Body of pancreas (tissue), 4 donors: Measurements from ENCODE around the gene C4BPB. TPM values are rescaled to one million over a fixed set of nuclear protein-coding genes. Genes with fewer than 3 reads are reported as not detected.

Experiments
- ATAC-seq: fragments of 150-250 bp; one replicate; pipeline ENCODE4 v1.9.1; 2016
- DNase-seq, 4 donors: peaks; one replicate each; pipeline ENCODE4 v3.0.0-alpha.2; 2019
- H3K27ac ChIP-seq, 4 donors: fragments of 200-600 bp; sonication (generic); 1 replicate in 3 of 4; 2 replicates in 1 of 4; pipeline versions ENCODE4 v1.5.1 to v1.6.1; 2016 to 2019; ENCODE audit warnings: mild to moderate bottlenecking in 1 of 4, mixed read lengths in 1 of 4, moderate library complexity in 1 of 4
- H3K27me3 ChIP-seq, 2 donors: fragments of 200-600 bp; sonication (generic); one replicate each; pipeline ENCODE4 v1.6.0; 2016; ENCODE audit warnings: mild to moderate bottlenecking in 1 of 2
- H3K36me3 ChIP-seq, 2 donors: fragments of 200-600 bp; sonication (generic); replicated peaks in 1 of 2; 2 replicates each; pipeline ENCODE4 v1.5.1; 2016; ENCODE audit warnings: low read depth in 2 of 2; ENCODE audit not compliant: insufficient read depth in 1 of 2
- H3K4me1 ChIP-seq: fragments of 200-600 bp; sonication (generic); one replicate; pipeline ENCODE4 v1.6.0; 2016
- H3K4me3 ChIP-seq, 2 donors: fragments of 200-600 bp; sonication (generic); 1 replicate in 1 of 2; 2 replicates in 1 of 2; pipeline ENCODE4 v1.5.1; 2016 to 2019
- H3K9me3 ChIP-seq, 3 donors: fragments of 200-600 bp; sonication (generic); 1 replicate in 2 of 3; 2 replicates in 1 of 3; pipeline ENCODE4 v1.5.1; 2016
- POLR2A ChIP-seq, 3 donors: fragments of 450-650 bp; IDR thresholded peaks; one replicate each; pipeline ENCODE4 v1.6.1; 2016; ENCODE audit warnings: antibody characterized with exemption in 3 of 3, mild to moderate bottlenecking in 2 of 3
- WGBS, 2 donors: methylation state at CpG; one replicate each; pipeline ENCODE4 v1.1.5; 2017; 5-methylcytosine and 5-hydroxymethylcytosine counted together
- intact Hi-C: fragments of 100-400 bp; cut with DNase I; formaldehyde crosslinking; loops from one replicate; pipeline ENCODE4 v1.15.1; 2023
- total RNA-seq, 2 donors: library from RNA; depleted of rRNA; stranded (reverse); fragments of >200 nt; gene quantifications; one replicate each; pipeline ENCODE4 v1.1.0, GENCODE V29; 2016
- TF ChIP-seq, protein P1 (sequence below), 7 experiments: fragments of 450-650 bp in 4 of 7; fragments of 200-600 bp in 3 of 7; sonication (generic) in 3 of 7; IDR thresholded peaks; one replicate each; pipeline ENCODE4 v1.5.1; 2016 to 2019; ENCODE audit warnings: antibody characterized with exemption in 7 of 7

The C4BPB gene
- total RNA-seq, 2 donors from 2014 or later, result 11.9 TPM; not detected in 1

DNA sequence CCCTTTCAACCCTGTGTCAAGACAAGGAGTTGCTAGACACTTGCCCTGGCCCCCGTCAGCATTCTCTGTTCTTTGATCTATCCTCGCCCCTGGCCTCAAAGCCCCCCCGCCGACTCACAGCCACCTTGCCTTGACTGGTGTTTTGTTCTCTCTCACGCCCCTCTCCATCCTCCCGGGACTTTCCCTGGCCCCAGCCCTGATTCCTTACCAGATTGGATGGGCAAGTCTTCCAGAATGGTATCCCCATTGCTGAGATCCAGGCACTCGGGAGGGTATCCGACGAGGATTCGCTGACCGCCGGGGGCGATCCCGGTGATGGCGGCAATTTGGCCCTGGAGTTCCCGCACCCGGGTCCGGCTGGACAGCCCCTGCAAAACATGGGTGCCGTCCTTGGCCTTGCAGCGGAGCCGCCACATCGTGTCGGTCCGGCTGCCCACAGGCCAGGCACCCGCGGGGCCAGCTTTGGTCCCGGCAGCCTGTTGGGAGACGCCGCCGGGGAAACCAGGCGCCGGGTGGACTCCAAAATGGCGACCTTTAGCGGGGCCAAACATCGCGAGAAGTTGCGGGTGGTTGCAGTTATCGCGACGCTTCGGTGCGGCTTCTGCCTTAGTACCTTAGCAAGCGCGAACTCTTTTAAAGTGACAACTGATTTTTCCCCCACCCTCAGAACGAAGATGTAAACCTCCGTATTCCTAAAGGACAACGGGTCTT is 38.0 kb upstream of the C4BPB start:
- no peaks in the 10 kb centered on the region for H3K36me3 ChIP-seq
- peak overlapping the region; percentile 90 to 98 (median 94) for H3K27ac ChIP-seq
- 0 to 1% methylated on average over 12 to 47 of the region's 47 CpGs for WGBS, 2 donors
- no peaks in the 10 kb centered on the region for H3K9me3 ChIP-seq
- peak overlapping the region; percentile 75 to 93 for H3K4me3 ChIP-seq
- intact Hi-C loops, result no loop called here
- peaks cover 60% of the 10 kb centered on the region for H3K4me1 ChIP-seq
- H3K27me3 ChIP-seq, result no peaks in the 10 kb centered on the region
- DNase-seq (peak; percentile 95 to 96 (median 95)), ATAC-seq (peak; percentile 63)
- TF ChIP-seq, protein P1, sequence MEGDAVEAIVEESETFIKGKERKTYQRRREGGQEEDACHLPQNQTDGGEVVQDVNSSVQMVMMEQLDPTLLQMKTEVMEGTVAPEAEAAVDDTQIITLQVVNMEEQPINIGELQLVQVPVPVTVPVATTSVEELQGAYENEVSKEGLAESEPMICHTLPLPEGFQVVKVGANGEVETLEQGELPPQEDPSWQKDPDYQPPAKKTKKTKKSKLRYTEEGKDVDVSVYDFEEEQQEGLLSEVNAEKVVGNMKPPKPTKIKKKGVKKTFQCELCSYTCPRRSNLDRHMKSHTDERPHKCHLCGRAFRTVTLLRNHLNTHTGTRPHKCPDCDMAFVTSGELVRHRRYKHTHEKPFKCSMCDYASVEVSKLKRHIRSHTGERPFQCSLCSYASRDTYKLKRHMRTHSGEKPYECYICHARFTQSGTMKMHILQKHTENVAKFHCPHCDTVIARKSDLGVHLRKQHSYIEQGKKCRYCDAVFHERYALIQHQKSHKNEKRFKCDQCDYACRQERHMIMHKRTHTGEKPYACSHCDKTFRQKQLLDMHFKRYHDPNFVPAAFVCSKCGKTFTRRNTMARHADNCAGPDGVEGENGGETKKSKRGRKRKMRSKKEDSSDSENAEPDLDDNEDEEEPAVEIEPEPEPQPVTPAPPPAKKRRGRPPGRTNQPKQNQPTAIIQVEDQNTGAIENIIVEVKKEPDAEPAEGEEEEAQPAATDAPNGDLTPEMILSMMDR (IDR thresholded peaks at IDR 0.05), result no peak
- peak in 2 of 3 donors; percentile 61 to 64 for TF ChIP-seq POLR2A (IDR thresholded peaks at IDR 0.05)

DNA sequence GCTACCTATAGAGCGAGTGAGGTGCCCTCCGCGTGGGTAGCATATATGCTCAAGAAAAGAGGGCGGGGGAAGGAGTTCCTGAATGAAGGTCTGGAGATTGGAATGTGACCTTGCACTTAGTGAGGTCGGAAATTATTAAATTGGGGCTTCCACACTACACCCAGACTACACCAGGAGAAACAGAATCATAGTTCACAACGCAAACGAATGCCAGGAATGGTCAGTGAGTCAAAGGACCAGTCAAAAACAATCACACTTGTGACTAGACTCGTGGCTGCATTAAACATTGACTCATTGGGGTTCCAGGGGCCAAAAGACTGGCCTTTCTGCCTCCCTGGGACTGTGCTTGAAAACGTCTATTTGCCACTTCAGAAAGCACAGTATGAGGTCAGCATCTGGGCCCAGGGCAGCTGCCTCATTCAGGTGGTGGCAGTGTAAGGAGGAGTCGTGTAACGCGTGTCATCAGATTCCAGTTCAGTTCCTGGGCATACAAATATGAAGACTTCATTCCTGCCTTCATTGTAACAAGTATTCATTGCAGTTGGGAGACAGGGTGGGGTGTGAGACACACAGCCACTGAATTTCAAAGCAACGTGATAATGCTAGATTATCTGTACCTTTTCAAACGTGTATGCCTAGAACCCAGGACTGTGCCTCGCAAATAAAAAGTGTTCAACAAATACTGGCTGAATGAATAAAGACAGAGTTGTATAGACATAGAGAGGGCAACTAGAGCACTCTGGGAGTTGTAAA is 37.3 kb upstream of the C4BPB start, which contains the start of gene YOD1:
TSS of gene YOD1 (minus strand) at position 18 of the 753 bp plus-strand sequence. CDS start 178 bp downstream, outside the sequence.
- H3K9me3 ChIP-seq, result no peaks in the 10 kb centered on the region
- no peaks in the 10 kb centered on the region for H3K27me3 ChIP-seq
- H3K4me1 ChIP-seq, result peaks cover 55% of the 10 kb centered on the region
- WGBS, 2 donors, result 23 to 30% methylated on average over 15 of the region's 15 CpGs
- ATAC-seq (no peak), DNase-seq (peak in 1 of 4 donors; percentile 34)
- peak within 1 kb of the TSS; percentile 75 to 93 for H3K4me3 ChIP-seq
- no peak for TF ChIP-seq POLR2A (IDR thresholded peaks at IDR 0.05)
- TF ChIP-seq, protein P1 (IDR thresholded peaks at IDR 0.05), result no peak
- no peaks in the 10 kb centered on the region for H3K36me3 ChIP-seq
- intact Hi-C loops, result no loop called here
- peak within 1 kb of the TSS; percentile 90 to 98 (median 94) for H3K27ac ChIP-seq

DNA sequence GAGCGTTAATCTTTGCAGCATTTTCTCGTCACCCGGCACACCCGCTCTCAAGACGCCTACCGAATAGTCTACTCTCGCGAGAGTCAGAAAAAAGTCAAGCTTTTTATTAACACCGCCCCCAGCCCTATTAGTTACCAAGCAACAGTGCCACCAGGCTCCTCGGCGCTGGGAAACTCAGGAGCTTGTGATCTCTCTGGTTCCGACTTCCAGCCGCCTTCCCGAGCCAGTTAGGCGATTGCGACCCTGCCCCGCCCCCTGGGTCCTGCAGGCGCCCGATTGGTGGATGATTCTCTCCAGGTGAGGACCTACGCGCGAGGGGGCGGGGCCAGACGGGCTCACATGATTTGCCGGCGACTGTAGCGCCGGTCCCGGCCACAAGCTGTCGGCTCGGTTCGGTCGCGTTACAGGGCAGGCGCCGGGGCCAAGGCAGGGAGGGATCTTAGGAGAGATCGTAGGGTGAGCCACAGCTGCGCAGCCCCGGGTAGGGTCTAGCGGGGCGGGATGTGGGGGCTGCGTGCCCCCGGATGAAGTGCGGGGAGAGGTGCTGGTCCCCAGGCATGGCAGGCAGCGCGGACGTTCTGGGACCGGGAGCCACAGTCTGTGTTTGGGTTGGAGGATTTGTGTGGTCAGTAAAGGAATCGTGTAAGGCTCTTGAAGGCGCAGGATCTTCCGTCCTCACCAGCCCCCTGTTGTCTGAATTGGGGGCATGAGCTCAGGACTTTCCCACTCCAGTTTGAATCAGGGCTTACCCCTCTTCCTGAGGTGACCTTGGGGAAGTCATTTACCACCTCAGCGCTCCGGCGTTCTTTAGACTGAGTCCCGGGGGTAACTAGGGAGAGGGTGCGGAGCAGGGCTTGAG is 35.5 kb upstream of the C4BPB start, which contains the start of gene PFKFB2:
TSS of gene PFKFB2 (plus strand) at position 365 of the 859 bp plus-strand sequence. CDS start 1,443 bp downstream, outside the sequence.
- DNase-seq, result peak; percentile 100
- Histone ChIP-seq H3K27ac (peak within 1 kb of the TSS; percentile 93 to 98 (median 96)), H3K4me1 (peaks cover 41% of the 10 kb centered on the region), H3K4me3 (peak within 1 kb of the TSS; percentile 14 to 55), H3K36me3 (no peaks in the 10 kb centered on the region), H3K9me3 (no peaks in the 10 kb centered on the region), H3K27me3 (no peaks in the 10 kb centered on the region)
- ATAC-seq, result peak; percentile 93
- TF ChIP-seq, protein P1 (IDR thresholded peaks at IDR 0.05), result peak in 5 of 7 experiments; percentile 23 to 65 (median 53)
- peak; percentile 95 to 98 (median 97) for TF ChIP-seq POLR2A (IDR thresholded peaks at IDR 0.05)
- 0 to 1% methylated on average over 34 to 56 of the region's 56 CpGs for WGBS, 2 donors
- intact Hi-C loops, result no loop called here

DNA sequence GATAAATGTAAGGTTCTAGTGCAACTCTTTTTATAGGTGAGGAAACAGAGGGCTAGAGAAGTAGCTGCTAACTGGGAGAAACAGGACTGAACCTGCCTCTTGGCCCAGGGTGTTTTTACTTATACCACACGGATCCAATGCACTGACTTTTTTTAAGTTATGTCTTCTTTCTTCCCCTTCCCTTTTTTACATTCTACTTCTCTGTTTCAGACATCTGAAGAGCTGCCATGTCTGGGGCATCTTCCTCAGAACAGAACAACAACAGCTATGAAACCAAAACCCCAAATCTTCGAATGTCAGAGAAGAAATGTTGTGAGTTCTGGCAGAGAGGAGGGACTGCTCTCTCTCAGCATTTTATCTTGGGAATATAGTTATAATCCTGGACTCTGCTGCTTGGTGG is 34.2 kb upstream of the C4BPB start:
- TF ChIP-seq POLR2A (IDR thresholded peaks at IDR 0.05), result no peak
- TF ChIP-seq, protein P1 (IDR thresholded peaks at IDR 0.05), result no peak
- H3K36me3 ChIP-seq, result no peaks in the 10 kb centered on the region
- H3K4me3 ChIP-seq, result no peak overlapping the region
- peaks cover 27% of the 10 kb centered on the region for H3K4me1 ChIP-seq
- intact Hi-C loops, result no loop called here
- H3K9me3 ChIP-seq, result no peaks in the 10 kb centered on the region
- no peak for ATAC-seq
- no peak for DNase-seq
- no peaks in the 10 kb centered on the region for H3K27me3 ChIP-seq
- 59 to 71% methylated on average over 2 of the region's 2 CpGs for WGBS, 2 donors
- peak overlapping the region in 1 of 4 donors; percentile 95 for H3K27ac ChIP-seq
